Activated naive CD4-positive, alpha-beta T cell (primary cell): Measurements from ENCODE around the gene NECTIN4.
"Not testable (repeated sequence)": the region's sequence is repeated elsewhere in the genome, so short reads cannot be mapped to it uniquely, and the experiment has no call there.

Experiments
- DNase-seq, 4 experiments: peaks; one replicate each; lab custom pipeline; 2025; lab: John Stamatoyannopoulos, UW

The NECTIN4 gene

DNA sequence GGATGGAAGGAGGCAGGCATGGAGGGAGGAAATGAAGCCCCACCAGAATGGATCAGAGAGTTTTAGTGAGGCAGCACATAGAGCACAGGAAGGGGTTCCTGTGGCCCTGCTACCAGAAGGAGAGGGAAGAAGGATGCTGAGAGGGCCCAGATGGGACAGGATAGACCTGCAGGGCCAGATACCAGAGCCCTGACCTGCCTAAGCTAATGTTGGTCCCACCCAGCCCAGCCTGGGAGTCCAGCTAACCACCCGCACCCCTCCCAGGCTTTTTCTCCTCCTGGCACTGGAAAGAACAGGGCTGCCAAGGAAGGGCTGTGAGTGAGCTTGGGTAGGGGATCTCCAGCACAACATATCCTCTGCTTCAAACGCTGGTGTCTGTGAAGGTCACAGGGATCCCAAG lies 6.9 kb downstream of the NECTIN4 start:
- no peak for DNase-seq

DNA sequence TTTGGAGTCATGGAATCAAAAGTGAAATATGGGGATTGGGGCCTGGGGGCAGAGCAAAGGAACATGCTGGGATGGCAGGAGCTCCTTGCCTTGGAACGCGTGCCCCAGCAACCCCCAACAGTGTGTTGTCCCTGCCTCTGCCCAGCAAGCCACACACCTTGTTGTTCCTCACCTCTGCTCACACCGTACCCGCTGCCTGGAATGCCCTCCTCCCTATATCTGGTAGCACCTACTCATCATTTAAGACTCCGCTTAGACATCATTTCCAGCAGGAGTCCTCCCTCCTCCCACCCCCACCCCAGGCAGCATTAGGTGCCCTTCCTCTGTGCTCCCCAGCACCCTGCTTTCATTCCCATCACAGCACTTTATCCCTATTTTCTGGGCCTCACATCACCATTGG lies 7.8 kb downstream of the NECTIN4 start:
- DNase-seq = no peak

DNA sequence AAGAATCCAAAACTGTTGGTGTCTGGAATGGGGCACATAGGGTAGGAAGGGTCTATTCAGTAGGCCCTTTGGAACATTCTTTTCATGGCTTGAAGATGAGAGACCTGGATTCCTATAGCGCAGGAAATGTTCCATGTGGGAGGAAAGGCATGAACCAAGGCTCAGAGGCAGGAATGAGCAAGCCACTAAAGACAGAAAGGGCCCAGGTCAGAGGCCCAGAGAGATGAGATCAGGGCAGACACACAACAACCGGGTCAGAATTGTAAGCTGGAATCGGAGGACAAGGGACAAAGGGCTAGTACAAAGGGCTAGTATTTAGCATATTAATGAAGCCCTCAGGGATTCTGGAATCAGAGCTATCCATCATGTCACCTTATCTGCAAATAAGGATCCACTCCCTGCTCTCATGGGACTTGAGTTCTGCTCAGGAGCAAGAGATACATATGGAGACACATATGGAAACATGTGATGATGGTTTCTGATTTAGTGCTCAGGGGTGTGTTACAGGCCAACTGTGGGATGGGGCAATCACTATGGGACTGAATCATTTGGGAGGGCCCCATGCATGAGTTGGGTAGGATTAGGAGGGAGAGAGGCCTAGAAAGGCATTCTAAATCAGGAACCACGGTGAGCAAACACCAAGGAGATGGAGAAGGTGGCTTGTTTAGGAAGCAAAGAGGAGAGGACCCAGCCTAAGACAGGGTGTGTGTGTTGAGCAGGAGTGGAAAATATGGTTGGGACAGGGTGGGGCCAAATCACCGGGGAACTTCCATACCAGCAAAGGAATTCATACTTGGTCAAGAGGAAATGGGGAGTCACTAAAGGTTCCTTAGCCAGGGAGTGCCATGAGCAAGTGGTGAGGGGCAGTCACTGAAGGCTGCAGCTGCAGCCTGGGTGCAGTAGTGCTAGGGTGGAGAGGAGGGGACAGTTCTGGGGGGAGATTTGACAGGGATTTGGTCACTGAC lies 8.6 kb downstream of the NECTIN4 start:
- DNase-seq = no peak

DNA sequence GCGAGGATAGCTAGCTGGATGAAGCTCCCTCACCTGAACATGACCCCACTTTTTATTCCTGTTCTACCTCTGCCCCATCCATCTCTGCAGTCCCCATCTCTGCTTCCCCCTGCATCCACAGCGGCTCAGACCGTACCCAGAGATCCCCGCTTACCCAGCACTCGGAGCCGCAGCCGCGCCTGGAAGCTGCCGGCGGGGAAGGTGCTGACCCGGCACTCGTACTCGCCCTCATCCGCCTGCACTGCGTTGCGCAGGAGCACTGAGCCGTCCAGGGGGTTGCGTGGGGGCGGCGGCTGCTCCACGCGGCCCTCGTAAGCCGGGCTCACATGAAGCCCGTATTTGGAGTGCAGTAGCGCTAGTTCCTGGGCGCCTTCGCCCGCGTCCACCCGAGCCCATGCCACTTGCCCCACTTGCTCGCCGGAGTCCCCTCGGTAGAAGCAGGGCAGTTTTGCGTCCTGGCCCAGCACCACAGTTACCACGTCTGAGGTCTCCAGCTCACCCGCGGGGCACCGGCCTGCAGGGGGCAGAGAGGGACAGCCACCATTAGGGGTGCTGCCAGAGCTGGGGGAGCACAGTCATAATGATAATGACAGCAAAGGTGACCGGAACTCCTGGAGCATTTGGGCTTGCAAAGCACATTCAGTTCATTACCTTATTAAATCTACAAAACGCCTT lies 9.8 kb downstream of the NECTIN4 start:
- DNase-seq = no peak

DNA sequence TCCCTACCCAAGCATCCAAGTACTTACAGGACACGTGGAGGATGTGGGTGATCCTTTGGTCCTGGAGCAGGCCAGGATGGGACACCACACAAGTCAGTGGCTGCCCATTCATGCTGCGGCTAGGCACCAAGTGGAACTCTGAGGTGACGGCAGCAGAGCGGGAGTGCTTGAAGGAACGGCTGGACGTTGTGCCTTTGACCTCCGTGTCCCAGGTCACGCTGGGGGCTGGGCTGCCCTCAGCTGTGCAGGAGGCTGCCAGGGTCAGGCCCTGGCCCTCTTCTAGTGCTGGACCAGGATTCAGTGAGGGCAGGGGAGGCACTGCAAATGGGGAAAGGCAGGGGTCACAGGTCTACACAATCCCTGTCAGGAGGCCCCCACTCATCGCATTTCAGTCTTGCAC lies 11.9 kb downstream of the NECTIN4 start:
- no peak for DNase-seq

DNA sequence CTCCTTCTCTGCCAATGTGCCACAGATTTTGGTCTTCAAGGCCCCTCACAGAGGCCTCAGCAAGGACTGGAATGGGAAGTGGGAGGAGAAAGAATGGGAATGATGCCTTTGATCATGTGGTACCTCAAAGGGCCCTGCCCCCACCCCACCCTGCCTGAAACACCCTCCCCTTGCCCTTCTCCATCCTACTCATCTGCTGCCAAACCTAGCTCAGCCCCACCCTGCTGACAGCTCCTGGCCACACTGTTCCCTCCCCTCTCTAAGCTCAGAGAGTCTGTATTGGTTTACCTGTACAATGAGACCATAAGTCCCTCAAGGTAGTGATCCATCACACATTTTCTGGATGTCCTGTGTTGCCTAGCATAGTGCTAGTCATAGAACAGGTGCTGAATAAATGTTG lies 12.9 kb downstream of the NECTIN4 start:
- no peak for DNase-seq

DNA sequence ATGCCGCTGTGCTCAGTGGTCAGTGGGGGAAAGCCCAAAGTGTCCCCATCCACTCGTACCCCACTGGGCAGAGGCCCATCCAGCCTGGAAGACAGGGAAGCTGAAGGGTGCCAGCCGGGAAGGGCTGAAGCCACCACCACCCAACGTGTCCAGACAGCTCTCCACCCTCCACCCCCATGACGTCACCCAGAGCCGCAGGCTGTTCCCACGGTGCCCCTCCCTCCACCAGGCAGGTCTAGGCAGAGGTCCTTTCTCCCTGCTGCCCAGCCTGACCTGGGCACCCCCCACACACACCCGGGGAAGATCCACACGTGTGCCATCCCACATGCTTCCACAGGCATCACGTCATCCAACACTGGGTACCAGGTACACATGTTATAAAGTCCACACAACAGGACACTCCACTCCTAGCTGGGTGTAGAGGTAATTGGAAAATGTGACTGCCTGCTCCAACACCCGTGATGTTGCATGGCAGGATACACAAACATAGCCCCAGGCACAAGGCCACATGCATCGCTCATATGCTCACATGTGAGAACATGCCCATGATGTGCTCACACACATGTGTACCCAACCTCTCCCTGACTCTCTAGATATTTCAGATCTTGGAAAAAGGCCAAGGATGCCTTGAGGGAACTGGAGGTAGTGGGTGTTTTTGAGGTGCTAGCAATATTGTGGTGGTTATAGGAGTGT lies 14.5 kb downstream of the NECTIN4 start:
- DNase-seq = no peak

DNA sequence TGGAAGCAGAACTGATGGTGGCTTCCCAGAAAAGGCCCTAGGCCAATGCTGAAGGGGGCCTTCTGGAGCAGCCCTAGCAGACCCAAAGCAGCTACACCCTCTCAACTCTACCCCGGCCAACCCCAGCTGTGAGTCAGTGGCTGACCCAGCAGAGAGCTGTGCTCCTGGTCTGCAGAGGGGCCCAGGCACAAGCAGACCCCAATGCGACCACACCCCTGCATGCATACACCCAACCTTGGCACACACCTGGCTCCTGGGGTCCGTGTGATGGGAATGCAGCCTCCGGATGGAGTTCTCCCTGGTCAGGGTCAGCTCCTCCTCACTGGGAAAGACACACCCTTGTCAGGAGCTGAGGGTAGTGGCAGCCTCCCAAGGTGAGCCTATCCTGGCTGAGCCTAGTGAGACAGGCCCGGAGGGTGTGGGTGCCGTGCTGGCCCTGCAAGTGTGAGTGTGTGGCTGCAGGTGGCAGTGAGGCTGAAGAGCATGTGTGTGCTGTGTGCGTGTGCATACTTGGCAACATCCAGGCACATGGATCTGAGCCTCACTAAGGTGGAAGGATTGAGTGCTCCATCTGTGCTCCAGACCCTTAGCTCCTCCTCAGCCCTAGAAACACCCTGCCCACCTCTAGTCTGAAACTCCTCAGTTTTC lies 15.8 kb downstream of the NECTIN4 start:
- DNase-seq = no peak

DNA sequence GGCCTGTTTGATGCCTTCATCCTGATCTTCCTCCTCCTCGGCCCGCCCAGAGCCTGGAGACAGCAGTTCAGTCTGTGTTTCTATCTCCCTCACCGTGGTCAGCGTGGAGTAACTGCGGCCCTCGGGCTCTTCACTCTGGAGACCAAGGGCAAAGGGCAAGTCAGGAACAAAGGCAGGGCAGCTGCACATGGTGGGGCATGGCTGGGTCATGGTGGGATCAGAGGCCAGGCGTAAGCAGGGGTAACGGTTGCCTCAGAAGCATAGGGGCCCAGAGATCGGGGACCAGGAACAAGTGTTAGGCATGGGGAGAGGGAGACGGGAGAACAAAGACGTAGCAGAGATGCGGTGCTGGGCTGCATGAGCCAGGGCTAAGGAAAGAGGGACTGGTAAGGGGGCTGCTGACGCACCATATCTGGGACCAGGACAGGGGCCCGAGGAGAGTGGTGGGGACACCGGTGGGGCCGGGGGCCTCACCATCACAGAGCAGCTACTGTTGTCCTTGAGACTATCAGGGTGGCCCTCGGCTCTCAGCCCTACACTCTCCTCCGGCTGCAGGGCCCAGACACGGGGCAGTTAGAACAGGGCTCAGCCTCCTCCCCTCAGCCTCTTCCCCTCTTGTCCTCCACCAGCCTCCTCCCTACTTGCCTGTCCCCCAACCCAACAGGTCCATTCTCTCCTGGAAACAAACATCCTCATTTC lies 16.5 kb downstream of the NECTIN4 start:
- DNase-seq = no peak

DNA sequence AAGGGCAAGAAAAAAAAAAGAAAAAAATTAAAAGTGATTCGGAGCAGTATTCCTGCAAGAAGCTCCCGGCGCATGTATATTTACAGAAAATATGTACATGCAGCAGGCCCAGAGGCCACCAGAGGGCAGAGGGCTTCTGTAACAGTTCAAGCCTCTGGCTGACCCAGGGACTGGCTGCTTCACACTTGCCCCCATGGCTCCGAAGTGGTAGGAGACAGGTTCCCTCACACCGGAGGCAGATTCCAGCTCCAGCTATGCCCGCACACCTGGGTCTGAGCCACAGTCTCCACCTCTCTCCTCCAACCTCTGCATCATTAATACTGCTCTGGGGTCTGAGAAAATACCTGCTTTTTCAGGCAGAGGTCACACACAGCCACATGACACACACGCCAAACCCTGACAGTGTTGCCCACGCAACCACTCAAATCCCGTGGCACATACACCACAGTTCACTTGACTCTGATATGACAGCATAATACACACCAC lies 17.4 kb downstream of the NECTIN4 start:
- DNase-seq = peak in 3 of 4 experiments; percentile 14 to 39 (median 14)

DNA sequence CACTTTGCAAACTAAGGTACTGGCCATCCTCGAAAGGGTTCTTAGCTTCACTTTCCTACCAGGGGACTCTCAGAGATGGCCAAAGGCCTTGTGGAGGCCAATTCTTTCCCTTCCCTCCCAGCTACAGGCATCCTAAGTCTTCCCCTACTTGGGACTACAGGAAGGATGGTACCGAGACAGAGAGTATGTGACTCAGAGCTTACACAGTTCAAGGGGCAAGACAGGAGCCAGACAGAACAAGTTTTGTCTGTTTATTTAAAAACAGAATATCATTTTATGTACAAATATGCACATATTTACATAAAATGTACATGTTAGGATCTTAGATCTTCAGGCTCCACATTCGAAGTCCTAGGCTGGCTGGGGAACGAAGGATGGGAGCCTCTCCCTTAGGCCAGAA lies 18.6 kb downstream of the NECTIN4 start:
- DNase-seq = no peak

DNA sequence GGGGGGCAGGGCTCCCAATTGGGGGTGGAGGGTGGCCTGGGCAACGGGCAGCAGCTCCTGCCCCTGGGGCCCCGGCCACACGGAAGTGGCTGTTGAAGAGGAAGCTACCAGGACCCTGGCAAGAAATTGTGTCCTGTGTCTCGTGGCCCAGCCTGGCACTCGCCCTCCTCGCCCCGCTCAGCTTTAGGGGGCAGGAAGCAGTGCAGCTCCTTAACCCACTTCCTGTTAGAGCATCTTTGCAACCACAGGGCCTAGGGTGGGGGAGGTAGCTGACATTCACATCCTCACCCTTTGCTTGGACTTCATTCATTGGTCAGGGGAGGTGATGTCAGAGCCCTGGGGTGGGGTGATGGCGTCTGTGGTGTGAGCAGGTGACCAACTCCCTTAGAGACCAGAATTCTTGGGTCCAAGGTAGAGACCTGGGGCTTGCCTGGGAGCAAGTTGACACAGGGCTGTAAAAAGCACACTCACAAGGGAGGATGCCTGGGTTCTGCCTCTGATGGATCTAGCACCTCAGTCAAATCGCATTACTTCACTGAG lies 19.6 kb downstream of the NECTIN4 start, which contains the start of gene ARHGAP30:
Gene ARHGAP30 (minus strand): TSS at position 161 of the 540 bp plus-strand sequence. CDS start 267 bp downstream, outside the sequence.
- DNase-seq = peak; percentile 31 to 73 (median 58)

DNA sequence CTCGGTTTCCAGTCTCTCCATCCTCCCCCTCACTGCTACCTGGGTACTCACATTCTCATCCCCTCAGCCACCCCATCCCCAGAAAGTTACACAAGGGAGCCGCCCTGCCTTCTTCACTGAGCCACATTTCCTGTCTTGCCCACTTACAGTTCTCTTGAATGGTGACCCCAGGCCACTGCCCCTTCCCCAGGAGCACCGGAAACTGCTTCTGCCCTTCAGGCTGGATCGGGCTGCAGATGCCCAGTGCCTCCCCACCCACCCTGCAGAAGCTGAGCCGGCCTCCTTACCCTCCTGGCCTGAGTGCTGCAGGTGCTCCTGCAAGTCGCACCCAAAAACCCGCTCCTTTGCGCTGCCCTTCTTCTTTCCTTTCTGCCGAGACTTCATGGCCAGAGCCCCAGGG lies 20.1 kb downstream of the NECTIN4 start:
- no peak for DNase-seq

DNA sequence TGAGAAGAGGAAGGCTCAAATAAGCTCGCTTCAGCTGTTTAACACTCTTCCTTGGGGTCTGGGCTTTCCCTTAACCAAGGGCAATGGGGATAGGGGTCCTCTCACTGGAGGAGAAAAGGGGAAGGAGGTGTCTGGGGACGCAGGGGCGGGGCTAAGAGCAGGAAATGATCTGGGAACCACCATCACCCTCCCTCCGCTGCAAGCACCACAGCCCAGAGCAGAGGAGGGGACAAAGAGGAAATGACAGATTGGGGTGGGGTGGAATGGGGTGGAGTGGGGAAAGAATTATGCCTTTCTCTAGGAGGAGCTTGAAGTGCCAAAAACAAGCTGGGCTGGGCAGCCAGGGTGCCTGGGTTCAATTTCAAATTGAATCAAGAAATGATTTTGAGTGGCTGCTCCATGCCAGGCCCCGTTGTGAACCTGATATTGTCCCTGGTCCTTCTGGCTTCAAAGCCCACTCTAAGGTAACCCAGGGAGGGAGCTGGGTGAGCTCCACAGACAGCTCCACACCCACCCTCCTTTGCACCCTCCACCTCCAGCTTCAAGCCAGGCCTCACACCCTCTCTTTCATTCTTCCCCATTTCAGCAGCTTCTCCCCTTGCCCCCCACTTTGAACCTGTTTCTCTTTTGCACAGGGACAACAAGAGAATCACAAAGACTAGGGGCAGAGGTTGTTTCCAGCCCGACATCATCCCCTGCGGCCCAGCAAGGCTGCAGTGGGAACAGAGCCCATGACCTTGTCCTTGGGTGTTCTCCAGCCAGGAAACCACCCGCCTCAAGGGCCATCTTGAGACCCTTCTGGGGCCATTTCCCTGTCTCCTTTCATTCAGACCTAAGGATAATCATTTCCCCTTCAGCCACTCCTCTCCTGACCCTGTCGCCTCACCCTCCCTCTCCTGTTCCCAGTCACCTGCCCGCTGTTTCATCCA lies 20.8 kb downstream of the NECTIN4 start:
- peak in 3 of 4 experiments; percentile 17 to 58 (median 47) for DNase-seq

DNA sequence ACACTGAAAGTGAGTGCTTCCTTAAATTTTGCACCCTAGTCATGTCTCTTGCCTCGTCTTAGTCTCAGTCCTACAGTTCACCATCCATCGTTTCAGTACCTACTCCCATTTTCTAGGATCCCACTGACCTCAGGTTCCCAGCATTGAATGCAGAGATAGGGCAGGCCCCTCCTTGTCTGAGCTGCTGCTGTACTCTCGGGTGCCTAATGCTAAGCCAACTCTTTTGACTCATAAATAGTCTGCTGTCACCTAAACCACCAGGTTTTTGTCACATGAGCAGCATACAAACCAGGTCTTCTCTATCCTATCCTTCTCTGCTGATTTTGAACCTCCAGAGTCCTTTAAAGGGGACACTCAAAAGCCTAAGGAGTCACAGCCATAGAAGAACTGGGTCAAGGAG lies 22.7 kb downstream of the NECTIN4 start:
- DNase-seq = no peak

DNA sequence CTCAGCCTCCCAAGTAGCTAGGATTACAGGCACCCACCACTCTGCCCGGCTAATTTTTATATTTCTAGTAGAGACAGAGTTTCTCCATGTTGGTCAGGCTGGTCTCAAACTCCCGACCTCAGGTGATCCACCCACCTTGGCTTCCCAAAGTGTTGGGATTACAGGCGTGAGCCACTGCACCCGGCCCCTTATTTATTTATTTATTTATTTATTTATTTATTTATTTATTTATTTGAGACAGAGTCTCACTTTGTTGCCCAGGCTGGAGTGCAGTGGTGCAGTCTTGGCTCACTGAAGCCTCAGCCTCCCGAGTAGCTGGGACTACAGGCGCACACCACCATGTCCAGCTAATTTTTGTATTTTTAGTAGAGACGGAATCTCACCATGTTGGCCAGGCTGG lies 23.7 kb downstream of the NECTIN4 start:
- DNase-seq = not testable (repeated sequence)

DNA sequence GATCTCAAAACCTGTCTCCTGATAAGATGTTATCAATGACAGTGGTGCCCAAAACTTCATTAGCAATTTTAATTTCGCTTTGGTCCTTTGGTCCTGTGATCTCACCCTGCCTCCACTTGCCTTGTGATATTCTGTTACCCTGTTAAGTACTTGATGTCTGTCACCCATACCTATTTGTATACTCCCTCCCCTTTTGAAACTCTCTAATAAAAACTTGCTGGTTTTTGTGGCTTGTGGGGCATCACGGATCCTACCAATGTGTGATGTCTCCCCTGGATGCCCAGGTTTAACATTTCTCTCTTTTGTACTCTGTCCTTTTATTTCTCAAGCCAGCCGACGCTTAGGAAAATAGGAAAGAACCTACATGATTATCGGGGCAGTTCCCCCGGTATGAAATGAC lies 25.4 kb downstream of the NECTIN4 start:
- DNase-seq = not testable (repeated sequence)

DNA sequence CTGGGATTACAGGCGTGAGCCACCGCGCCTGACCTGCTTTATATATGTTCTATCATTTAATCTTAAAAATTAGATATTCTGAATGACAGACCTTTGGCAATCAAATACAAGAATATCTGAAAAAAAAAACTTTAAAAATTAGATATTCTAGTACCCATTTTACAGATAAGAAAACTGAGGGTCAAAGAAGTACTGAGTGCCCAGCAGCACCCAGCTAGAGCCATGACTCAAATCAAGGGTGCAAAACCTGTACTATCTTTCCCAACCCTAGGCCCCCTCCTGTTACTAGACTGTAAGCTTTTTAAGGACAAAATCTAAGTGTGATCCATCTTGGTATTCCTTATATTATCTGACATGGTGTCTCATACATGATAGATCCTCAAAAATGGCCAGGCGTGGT lies 27.9 kb downstream of the NECTIN4 start:
- DNase-seq = no peak

DNA sequence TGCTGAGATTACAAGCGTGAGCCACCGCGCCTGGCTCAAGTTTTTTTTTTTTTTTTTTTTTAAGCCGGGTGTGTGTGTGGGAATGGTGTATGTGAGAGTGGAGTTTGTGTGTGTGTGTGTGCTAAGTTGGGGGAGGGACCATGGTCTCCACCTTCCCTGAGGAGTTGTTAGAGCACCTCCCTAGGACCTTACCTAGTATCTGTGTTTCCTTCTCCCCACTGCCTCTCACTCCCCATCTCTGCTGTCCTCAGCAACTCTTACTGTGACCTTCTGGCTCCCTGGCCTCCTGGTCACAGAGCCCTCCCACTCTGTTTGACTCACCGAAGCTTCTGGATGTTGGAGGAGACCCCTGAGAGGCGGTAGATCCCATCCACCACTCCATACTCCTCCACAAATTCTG lies 30.1 kb downstream of the NECTIN4 start:
- DNase-seq = no peak

DNA sequence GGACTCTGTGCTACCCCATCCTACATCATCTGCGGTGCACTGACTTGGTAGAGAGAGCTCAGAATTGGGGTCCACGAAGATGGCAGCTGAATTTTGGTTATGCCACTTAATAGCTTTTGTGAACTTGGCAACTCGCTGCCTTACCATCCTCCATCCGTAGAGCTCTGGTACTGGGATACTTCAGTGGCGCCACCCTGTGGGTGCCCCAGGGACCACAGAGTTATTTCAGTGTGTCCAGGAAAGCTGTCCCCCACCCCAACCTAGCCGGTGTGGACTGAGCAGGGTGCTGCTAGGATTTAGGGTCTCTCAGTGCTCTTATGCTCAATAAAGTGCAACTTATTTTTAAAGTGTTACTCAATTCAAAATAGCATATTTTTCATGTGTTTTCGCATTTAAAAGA lies 34.6 kb downstream of the NECTIN4 start:
- DNase-seq = no peak
